ENCODE data around the gene ACTBL2.
"Not testable (repeated sequence)": the region's sequence is repeated elsewhere in the genome, so short reads cannot be mapped to it uniquely, and the experiment has no call there.

Gene ACTBL2

DNA sequence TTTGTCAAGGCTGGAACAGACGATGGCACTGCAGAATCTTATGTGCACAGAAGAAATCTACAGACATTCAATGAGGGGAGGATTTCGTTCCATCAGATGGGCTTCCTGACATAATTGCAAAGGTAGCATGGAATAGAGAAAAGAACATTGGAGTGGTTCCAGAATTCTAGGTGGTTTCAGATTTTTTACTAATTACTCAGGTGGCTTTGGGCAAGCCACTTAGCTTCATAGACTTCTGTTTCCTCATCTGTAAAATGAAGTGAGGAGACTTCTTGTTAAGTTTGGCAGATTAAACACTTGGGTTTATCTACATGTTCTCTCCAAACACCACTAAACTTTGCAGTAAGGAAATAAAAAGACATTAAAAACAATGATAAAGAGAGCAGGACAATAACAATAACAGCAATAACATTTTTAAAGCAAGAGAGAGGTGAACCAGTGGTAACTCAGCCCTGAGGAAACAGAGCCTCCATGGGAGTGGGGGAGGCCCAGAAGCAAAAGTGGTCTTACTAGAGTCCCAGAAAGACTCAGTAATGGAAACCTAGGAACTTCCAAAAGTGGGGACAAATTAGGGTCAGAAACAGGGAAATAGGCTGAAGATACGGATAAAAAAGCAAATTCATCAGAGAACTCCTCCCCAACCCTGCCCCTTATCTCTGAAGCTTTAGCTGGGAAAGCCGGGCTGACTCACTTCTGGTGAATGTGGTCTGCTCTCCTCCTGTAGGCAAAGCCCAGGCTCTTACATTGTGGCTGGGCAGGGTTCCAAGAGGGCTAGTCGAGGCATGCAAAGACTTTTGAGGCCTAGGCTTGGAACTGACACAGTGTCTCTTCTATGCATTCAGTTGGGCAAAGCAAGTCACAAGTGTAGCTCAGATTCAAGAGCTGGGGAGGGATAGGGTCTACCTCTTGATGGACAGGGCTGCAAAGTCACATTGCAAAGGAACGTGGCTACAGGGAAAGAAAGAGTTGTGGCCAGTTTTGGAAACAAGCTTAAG is 11.8 kb upstream of the ACTBL2 start:
- peak in 1 of 2 donors; percentile 2 for DNase-seq (ENCODE audit: low read depth in 2 of 2)

DNA sequence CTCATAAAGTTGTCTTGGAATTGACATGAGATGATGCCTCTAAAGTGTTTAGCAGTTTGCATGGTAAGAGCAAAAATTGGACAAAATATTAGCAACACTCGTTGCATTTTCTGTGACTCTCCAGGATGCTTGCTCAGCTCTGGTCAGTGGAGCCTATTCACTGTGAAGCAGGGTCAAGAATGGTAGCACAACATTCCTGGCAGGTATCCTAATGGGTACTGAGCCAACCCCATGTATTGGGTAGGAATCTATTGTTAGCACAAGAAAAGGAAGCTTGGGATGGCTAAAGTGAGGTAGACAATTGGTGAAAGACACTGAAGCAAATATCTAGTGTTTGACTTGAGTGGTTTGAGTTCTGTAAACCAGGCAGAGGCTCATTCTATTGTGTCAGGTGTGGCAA is 10.4 kb upstream of the ACTBL2 start:
- DNase-seq (ENCODE audit: low read depth in 2 of 2) = no peak

GRCh38 chr5:57492632-57493031 is 10.0 kb upstream of the ACTBL2 start:
- no peak for DNase-seq (ENCODE audit: low read depth in 2 of 2)

- DNase-seq (ENCODE audit: low read depth in 2 of 2) = no peak
These were observed 8.9 kb upstream of the ACTBL2 start for GRCh38 chr5:57491369-57491965.

- no peak for DNase-seq (ENCODE audit: low read depth in 2 of 2)
These were observed 5.8 kb upstream of the ACTBL2 start for GRCh38 chr5:57488215-57488955.

DNA sequence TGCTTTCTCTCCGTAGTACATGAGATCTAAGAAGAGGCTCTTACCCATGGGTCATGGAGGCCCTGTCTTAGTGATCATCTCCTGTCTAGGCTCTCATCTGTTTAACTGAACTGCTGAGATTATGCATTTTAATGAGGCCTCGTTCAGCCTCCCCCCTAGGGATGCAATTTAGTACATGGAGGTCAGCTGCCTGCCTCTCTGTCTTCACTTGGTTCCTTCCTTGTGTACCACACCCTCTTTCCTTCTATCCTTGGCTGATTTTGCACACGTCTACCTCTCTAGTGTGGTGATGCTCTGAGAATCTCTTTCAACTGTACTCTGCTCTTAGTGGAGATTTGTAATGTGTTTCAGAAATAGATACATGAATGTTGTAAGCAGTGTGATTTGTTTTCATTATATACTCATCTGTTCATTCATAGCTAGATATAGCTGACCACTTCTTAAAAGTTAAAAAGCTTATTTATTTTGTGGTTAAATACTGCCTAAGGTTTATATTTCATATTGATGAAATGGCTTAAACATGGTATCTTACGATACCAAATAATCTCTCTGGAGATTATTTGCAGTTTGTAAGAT is 3.5 kb upstream of the ACTBL2 start:
- DNase-seq (ENCODE audit: low read depth in 2 of 2) = no peak

- DNase-seq (ENCODE audit: low read depth in 2 of 2) = no peak
These were observed 3.8 kb downstream of the ACTBL2 start for GRCh38 chr5:57478826-57479225.

DNA sequence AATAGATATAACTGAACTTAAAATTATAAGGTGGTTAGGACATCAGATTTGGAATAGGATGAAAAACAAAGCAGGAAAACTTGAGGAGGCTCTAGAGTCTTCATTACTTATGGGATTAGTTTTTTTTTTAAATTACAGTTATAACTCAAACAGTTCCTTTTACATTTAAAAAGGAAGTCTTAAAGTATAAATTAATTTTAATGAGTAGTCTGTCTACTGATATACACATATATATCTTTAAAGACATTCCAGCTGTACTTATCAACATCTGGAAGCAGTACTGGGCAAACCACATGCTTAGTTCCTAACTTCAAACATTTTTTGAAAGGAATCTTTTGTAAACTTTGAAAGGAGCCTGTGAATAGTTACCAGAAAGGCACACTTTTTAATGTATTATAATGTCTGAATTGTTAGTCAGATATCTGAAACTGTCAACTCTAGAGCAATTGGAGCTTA is 6.0 kb downstream of the ACTBL2 start:
- DNase-seq (ENCODE audit: low read depth in 2 of 2) = no peak

GRCh38 chr5:57470339-57470738 is 12.3 kb downstream of the ACTBL2 start:
- DNase-seq (ENCODE audit: low read depth in 2 of 2) = no peak

- DNase-seq (ENCODE audit: low read depth in 2 of 2) = no peak
These were observed 14.0 kb downstream of the ACTBL2 start for GRCh38 chr5:57468481-57469163.

- no peak for DNase-seq (ENCODE audit: low read depth in 2 of 2)
These were observed 16.1 kb downstream of the ACTBL2 start for GRCh38 chr5:57466544-57466943.

- not testable (repeated sequence) for DNase-seq (ENCODE audit: low read depth in 2 of 2)
These were observed 22.6 kb downstream of the ACTBL2 start for GRCh38 chr5:57460056-57460455.

DNA sequence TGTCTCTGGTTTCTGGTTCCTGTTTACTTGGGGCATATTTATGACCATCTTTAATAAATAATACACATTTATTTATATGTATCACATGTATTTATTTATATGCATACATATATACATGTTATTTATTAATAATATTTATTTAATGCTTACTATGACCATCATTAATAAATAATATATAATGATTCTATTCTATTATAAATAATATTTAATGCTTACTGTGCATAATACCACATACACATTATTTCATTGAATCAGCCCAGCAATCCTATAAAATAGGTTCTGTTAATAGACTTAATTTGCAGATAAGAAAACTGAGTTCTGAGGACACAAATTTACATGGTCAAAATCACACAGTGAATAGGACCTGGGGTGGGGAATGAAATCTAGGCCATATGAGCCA is 24.2 kb downstream of the ACTBL2 start:
- DNase-seq (ENCODE audit: low read depth in 2 of 2) = no peak

GRCh38 chr5:57456531-57457135 is 26.0 kb downstream of the ACTBL2 start:
- DNase-seq (ENCODE audit: low read depth in 2 of 2) = no peak

DNA sequence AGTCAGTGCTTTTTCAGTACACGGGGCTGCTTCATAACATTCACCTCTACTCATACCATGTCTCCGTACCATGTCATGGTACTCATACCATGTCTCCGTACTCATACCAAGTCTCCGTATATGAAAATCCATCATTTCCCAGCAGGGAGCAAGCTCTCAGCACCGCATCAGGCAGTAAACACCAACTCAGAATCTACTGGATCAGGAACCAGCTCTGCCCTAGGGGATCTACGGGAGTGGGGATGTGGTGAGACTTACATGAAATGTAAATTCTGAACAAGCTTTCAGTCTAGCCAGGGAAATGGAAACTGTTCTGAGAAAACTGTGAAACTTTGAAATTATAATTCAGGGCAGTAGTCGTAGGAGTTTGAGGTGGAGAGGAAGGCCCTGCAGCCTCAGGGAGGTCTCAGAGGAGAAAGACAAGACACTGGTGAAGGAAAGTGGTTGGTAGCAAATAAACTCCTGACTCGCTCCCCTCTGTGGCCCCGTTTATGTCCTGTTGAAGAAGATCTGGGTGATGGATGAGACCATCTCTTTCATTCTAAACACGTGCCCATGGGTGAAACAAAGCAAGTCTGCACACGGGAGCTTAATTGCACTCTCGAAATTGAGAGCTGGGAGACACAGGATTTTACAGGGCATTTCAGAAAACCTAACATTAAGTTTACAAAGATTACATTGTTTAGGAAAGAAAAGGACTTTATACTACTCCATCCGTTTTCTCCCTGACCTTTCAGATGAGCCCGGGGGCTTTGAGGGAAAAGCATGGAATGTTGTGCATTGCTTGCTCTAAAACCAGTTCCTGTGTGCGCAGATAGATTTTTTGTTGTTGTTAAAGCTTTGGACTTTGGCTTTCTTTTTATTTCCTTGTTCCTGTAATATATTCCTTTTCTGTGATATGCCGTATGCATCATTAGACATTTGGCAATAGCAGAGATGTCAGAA is 26.8 kb downstream of the ACTBL2 start:
- no peak for DNase-seq (ENCODE audit: low read depth in 2 of 2)

DNA sequence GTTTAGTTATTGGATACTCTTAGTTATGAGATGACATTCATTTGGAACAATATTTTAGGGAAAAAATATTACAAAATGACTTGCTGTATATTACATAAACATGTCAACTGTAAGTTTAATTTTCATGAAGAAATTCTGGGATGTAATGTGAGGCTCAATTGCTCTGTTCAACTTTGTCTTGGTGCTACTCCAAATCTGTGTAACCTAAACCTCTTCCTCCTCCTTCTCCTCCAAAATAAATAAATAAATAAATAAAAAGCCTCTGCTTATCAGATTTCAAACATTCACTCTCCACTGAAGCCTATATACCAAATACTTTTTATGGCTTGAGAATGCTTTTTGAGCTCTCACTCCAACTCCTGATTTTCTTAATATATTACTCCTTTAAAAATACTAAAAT is 27.7 kb downstream of the ACTBL2 start:
- no peak for DNase-seq (ENCODE audit: low read depth in 2 of 2)

- DNase-seq (ENCODE audit: low read depth in 2 of 2) = no peak
These were observed 28.9 kb downstream of the ACTBL2 start for GRCh38 chr5:57453728-57454127.

DNA sequence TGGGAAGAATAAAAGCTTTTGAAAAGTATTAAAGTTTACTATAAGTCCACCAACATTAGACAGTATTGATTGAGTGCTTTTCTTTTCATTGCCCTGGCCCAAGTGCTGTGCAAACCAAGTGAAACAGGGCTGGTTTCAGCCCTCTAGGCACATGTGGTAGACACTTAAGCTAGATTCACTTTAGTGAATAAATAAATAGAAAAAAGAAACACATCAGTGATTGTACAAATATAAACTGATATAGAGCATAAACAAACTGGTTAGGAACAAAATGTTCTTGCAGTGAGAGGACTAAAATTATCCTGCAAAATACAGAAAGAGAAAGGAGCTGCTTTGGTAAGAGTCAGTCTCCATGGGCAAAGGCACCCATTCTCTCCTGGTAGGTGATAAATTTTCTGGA is 29.7 kb downstream of the ACTBL2 start:
- DNase-seq (ENCODE audit: low read depth in 2 of 2) = no peak

GRCh38 chr5:57450991-57451876 is 31.4 kb downstream of the ACTBL2 start:
- DNase-seq (ENCODE audit: low read depth in 2 of 2) = no peak

Measured in stimulated activated CD8-positive, alpha-beta memory T cell treated with anti-CD3 and anti-CD28 coated beads, Interleukin-2, amount 100 ng/mL, for 1 hour (primary cell).